GM19372 (cell line): ENCODE data around the gene ATG5.

Experiments
- ATAC-seq: cut with Tn5 transposase; IDR thresholded peaks from one replicate; pipeline ENCODE4 v1.9.1; 2021; ENCODE audit warnings: mild to moderate bottlenecking, low read depth, moderate library complexity; ENCODE audit not compliant: unreplicated experiment

ATG5 gene

GRCh38 chr6:106135911-106136571 lies 189.5 kb downstream of the ATG5 start:
- no peak for ATAC-seq

- ATAC-seq, result no peak
These were observed 190.5 kb downstream of the ATG5 start for GRCh38 chr6:106134906-106135634.
